Uterus (tissue), 2 donors: ENCODE results near the gene AEN.

Source experiments
- CTCF ChIP-seq, 4 experiments: fragments of 200-600 bp in 2 of 4; fragments of 450-650 bp in 2 of 4; sonication (generic) in 2 of 4; IDR thresholded peaks; one replicate each; pipeline ENCODE4 v1.5.1; 2016 to 2019; ENCODE audit warnings: antibody characterized with exemption in 4 of 4, mild to moderate bottlenecking in 2 of 4, moderate library complexity in 1 of 4
- POLR2A ChIP-seq, 2 donors: fragments of 450-650 bp; IDR thresholded peaks; one replicate each; pipeline ENCODE4 v1.6.1; 2016; ENCODE audit warnings: antibody characterized with exemption in 2 of 2, mild to moderate bottlenecking in 1 of 2, moderate library complexity in 1 of 2

- TF ChIP-seq CTCF (IDR thresholded peaks at IDR 0.05): no peak
- no peak for TF ChIP-seq POLR2A (IDR thresholded peaks at IDR 0.05)
Measured at GRCh38 chr15:88621789-88622604, 857 bp downstream of the AEN start.
